Measurements from ENCODE around the gene NUP210L. TPM values are rescaled to one million over a fixed set of nuclear protein-coding genes. Genes with fewer than 3 reads are reported as not detected.
A peak's percentile ranks its signal among the peaks of the same experiment; 100 is the strongest.
"Not testable (repeated sequence)": the region's sequence is repeated elsewhere in the genome, so short reads cannot be mapped to it uniquely, and the experiment has no call there.

Gene NUP210L
- total RNA-seq, 1 donor from 2014 or later, result not detected

DNA sequence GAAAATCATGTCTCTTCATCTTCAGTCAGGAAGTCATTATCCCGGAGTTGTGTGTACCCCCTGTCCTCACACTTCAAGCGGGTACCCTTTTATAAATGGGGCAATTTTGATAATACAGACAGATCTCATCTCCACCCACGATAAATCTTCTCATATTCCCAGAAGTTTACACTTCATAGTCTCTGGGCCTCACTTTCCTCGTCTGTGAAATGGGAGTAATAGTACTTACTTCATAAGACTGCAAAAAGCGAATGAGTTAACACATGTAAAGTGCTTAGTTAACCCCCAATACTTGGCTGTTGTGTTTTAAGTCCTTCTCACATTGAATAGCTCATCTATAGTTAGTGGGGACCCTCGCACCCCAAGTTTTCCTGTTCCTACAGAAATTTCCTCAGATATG, 820 bp downstream of the NUP210L start:
- Histone ChIP-seq H3K36me3 (ENCODE audit: control insufficient read depth, insufficient read depth, low read length) (peaks cover 1% of the 10 kb centered on the region), H3K27me3 (ENCODE audit: control insufficient read depth, insufficient read depth, low read length) (no peaks in the 10 kb centered on the region), H3K4me3 (ENCODE audit: low read depth, low read length) (no peak overlapping the region)
- no peak for DNase-seq (ENCODE audit: low read depth)
- TF ChIP-seq, protein P1, sequence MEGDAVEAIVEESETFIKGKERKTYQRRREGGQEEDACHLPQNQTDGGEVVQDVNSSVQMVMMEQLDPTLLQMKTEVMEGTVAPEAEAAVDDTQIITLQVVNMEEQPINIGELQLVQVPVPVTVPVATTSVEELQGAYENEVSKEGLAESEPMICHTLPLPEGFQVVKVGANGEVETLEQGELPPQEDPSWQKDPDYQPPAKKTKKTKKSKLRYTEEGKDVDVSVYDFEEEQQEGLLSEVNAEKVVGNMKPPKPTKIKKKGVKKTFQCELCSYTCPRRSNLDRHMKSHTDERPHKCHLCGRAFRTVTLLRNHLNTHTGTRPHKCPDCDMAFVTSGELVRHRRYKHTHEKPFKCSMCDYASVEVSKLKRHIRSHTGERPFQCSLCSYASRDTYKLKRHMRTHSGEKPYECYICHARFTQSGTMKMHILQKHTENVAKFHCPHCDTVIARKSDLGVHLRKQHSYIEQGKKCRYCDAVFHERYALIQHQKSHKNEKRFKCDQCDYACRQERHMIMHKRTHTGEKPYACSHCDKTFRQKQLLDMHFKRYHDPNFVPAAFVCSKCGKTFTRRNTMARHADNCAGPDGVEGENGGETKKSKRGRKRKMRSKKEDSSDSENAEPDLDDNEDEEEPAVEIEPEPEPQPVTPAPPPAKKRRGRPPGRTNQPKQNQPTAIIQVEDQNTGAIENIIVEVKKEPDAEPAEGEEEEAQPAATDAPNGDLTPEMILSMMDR (IDR thresholded peaks at IDR 0.05; ENCODE audit: insufficient read depth, low read length, poor library complexity, severe bottlenecking), result no peak

DNA sequence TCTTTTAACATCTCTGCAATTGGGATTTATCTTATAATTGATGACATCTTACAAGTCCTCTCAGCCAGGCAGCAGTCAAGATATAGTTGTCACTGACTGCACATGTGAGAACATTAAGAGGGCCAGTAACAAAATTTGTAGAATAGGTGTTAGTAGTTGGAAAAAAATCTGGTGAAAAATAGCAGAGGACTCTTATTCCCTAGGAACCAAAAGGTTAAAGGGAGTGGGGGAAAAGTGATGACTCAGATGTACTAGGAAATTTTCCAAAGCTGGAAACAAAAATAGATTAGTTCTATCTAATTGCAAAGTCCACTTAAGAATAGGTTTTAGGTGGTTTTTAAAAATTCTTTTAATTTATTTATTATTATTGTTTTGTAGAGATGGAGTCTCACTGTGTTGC, 3.6 kb downstream of the NUP210L start:
- TF ChIP-seq, protein P1 (IDR thresholded peaks at IDR 0.05; ENCODE audit: insufficient read depth, low read length, poor library complexity, severe bottlenecking), result no peak
- Histone ChIP-seq H3K36me3 (ENCODE audit: control insufficient read depth, insufficient read depth, low read length) (peaks cover 1% of the 10 kb centered on the region), H3K4me3 (ENCODE audit: low read depth, low read length) (no peak overlapping the region), H3K27me3 (ENCODE audit: control insufficient read depth, insufficient read depth, low read length) (no peaks in the 10 kb centered on the region)
- DNase-seq (ENCODE audit: low read depth), result no peak

DNA sequence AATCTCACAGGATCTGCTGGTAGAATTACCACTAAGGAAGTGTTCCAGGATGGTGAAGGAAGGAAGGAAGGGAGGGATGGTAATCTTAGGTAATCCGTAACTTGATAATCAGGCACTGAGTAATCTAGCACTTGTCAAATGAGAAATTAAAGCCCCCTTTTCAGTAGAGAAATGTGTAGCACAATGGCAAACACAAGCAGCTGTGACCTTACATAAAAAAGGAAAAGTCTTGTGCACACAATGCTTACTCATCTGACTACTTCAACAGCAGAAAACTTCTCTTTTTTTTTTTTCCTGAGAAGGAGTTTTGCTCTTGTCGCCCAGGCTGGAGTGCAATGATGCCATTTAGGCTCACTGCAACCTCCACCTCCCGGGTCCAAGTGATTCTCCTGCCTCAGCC, 6.1 kb downstream of the NUP210L start:
- no peaks in the 10 kb centered on the region for H3K27me3 ChIP-seq (ENCODE audit: control insufficient read depth, insufficient read depth, low read length)
- no peak for DNase-seq (ENCODE audit: low read depth)
- H3K4me3 ChIP-seq (ENCODE audit: low read depth, low read length), result no peak overlapping the region
- no peaks in the 10 kb centered on the region for H3K36me3 ChIP-seq (ENCODE audit: control insufficient read depth, insufficient read depth, low read length)
- TF ChIP-seq, protein P1 (IDR thresholded peaks at IDR 0.05; ENCODE audit: insufficient read depth, low read length, poor library complexity, severe bottlenecking), result no peak

DNA sequence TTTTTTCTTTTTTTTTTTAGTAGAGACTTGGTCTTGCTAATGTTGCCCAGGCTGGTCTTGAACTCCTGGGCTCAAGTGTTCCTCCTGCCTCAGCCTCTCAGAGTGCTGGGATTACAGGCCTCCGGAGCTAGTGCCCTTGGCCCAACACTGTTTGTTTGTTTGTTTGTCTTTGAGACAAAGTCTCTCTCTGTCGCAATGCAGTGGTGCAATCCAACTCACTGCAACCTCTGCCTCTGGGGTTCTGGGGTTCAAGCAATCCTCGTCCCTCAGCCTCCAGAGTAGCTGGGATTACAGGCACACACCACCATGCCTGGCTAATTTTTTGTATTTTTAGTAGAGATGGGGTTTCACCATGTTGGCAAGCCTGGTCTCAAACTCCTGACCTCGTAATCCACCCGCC, 7.4 kb downstream of the NUP210L start:
- H3K27me3 ChIP-seq (ENCODE audit: control insufficient read depth, insufficient read depth, low read length); H3K4me3 ChIP-seq (ENCODE audit: low read depth, low read length); DNase-seq (ENCODE audit: low read depth); H3K36me3 ChIP-seq (ENCODE audit: control insufficient read depth, insufficient read depth, low read length): not testable (repeated sequence)

DNA sequence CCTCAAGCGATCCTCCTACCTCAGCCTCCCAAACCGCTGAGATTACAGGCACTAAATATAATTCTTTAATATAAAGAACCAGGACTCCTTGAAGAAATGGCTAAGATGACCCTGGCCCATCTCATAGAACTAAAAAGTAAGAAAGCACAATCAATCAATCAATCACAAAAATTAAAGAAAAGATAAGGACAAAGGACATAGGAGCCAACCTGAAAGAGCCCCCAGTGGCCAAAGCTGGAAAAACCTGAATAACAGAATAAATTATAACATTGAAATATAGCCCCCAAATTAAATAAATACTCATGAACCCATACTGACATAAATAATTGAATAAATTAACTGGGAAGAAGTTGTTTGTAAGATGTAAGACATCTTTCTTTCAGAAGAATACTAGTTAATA, 8.9 kb downstream of the NUP210L start:
- Histone ChIP-seq H3K4me3 (ENCODE audit: low read depth, low read length) (no peak overlapping the region), H3K27me3 (ENCODE audit: control insufficient read depth, insufficient read depth, low read length) (no peaks in the 10 kb centered on the region), H3K36me3 (ENCODE audit: control insufficient read depth, insufficient read depth, low read length) (no peaks in the 10 kb centered on the region)
- TF ChIP-seq, protein P1 (IDR thresholded peaks at IDR 0.05; ENCODE audit: insufficient read depth, low read length, poor library complexity, severe bottlenecking), result peak; percentile 37
- DNase-seq (ENCODE audit: low read depth), result no peak

DNA sequence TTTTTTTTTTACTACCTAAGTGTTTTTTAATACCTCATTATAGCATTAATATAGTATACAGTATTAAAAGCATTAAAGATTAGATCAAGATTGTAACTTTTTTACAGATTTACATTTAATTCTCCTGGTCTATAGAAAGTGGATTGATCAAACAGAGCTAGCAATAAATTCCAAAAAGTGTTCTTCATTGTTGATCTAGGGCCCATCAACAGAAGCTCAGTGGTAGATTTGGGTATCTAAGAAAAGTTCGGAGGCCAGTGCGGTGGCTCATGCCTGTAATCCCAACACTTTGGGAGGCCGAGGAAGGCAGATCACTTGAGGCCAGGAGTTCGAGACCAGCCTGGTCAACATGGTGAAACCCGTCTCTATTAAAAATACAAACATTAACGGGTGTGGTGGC, 12.5 kb downstream of the NUP210L start:
- H3K36me3 ChIP-seq (ENCODE audit: control insufficient read depth, insufficient read depth, low read length), result no peaks in the 10 kb centered on the region

More for the DNA sequence above, 12.5 kb downstream of the NUP210L start:
- no peak overlapping the region for H3K4me3 ChIP-seq (ENCODE audit: low read depth, low read length)
- DNase-seq (ENCODE audit: low read depth), result no peak
- no peaks in the 10 kb centered on the region for H3K27me3 ChIP-seq (ENCODE audit: control insufficient read depth, insufficient read depth, low read length)
- TF ChIP-seq, protein P1 (IDR thresholded peaks at IDR 0.05; ENCODE audit: insufficient read depth, low read length, poor library complexity, severe bottlenecking), result no peak

All from kidney epithelial cell (primary cell).